AG04450 (cell line): ENCODE results near the gene INSIG2. TPM values are rescaled to one million over a fixed set of nuclear protein-coding genes. Genes with fewer than 3 reads are reported as not detected.

Experiments used
- CTCF ChIA-PET: fragments of 300-600, 350-600 bp; formaldehyde crosslinking; extraction: SDS; loops from one replicate; lab custom pipeline; 2022; ENCODE audit warnings: antibody characterized with exemption, inconsistent platforms; lab: Charles Lee
- POLR2A ChIA-PET: fragments of 350-600 bp; formaldehyde crosslinking; extraction: SDS; loops from one replicate; lab custom pipeline; 2021; ENCODE audit warnings: antibody characterized with exemption, inconsistent platforms; lab: Yijun Ruan, JAX
- DNase-seq: peaks from one replicate; pipeline ENCODE4 v3.0.0-alpha.2; 2011; ENCODE audit warnings: low read depth, low spot score
- H3K27ac ChIP-seq: one replicate; pipeline ENCODE4 v1.5.1; 2012; ENCODE audit warnings: low read depth, low read length, control low read depth
- H3K27me3 ChIP-seq: one replicate; pipeline ENCODE4 v1.6.0; 2012; ENCODE audit warnings: low read length; ENCODE audit not compliant: control insufficient read depth, insufficient read depth
- H3K4me3 ChIP-seq: 2 replicates; pipeline ENCODE4 v1.5.1; 2011; ENCODE audit warnings: mild to moderate bottlenecking, low read depth, low read length, control low read depth
- H3K9me3 ChIP-seq: 2 replicates; pipeline ENCODE4 v1.5.1; 2012; ENCODE audit warnings: low read length; ENCODE audit not compliant: control insufficient read depth, insufficient read depth
- polyA plus RNA-seq: library from polyadenylated mRNA; depleted of rRNA; stranded (reverse); fragments of >200 nt; gene quantifications from 2 replicates; pipeline ENCODE4 v1.2.3, GENCODE V29; 2011
- TF ChIP-seq, protein P1 (sequence below): IDR thresholded peaks from 2 replicates; pipeline ENCODE4 v1.5.1; 2011; ENCODE audit warnings: low read depth, low read length, control low read depth, inconsistent platforms

Gene INSIG2
- polyA plus RNA-seq, 1 experiment = 19.3 TPM

DNA sequence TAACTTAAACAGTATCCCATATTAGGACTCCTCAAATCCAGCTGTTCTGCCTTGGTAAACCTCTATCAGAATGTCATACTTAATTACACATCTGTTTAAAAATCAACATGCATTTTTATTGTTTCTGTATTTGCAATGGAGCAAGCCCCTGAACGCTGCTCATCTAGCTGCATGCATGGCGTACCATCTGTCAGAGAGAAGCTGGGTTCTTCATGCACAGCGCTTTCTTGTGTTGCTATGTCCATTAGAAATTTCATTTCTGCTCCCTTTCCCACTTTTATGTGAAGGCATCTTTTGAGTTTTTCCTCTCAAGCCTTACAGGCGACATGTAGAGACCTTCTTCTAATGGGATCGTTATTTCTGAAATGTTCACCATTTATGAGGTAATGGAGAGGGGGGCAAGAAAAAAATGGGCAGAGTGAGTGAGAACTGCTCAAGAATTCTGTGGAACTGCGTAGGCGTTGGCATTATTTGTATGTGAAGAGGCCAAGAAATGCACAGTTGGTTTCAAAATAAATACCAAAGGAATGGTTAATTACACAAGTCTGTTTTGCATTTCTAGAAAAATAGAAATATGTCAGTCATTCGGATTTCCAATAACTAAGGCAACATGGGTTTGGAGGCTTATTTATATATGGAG, 31.6 kb downstream of the INSIG2 start:
- no peak overlapping the region for H3K27ac ChIP-seq
- DNase-seq = no peak
- no peaks in the 10 kb centered on the region for H3K9me3 ChIP-seq
- H3K4me3 ChIP-seq = no peak overlapping the region
- H3K27me3 ChIP-seq = no peaks in the 10 kb centered on the region
- ChIA-PET CTCF (no interaction called here), POLR2A (no interaction called here)
- TF ChIP-seq, protein P1, sequence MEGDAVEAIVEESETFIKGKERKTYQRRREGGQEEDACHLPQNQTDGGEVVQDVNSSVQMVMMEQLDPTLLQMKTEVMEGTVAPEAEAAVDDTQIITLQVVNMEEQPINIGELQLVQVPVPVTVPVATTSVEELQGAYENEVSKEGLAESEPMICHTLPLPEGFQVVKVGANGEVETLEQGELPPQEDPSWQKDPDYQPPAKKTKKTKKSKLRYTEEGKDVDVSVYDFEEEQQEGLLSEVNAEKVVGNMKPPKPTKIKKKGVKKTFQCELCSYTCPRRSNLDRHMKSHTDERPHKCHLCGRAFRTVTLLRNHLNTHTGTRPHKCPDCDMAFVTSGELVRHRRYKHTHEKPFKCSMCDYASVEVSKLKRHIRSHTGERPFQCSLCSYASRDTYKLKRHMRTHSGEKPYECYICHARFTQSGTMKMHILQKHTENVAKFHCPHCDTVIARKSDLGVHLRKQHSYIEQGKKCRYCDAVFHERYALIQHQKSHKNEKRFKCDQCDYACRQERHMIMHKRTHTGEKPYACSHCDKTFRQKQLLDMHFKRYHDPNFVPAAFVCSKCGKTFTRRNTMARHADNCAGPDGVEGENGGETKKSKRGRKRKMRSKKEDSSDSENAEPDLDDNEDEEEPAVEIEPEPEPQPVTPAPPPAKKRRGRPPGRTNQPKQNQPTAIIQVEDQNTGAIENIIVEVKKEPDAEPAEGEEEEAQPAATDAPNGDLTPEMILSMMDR = no peak

DNA sequence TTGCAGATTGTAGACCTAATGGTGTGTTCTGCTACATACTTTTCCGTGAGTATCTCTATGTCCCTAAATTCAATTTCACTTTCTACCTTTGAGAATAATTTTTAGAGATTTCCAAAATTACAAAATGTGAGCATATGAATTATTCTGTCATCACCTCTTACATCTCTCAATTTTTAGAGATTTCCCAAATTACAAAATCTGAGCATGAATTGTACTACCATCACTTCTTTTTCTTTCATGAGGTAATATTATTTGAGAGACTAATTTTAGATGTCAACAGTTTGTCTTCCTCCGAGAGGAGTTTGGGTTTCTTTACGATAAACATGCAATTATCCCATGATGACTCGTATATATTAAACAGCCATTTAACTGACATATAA, 32.1 kb downstream of the INSIG2 start:
- ChIA-PET POLR2A (no interaction called here), CTCF (no interaction called here)
- DNase-seq = no peak
- Histone ChIP-seq H3K9me3 (no peaks in the 10 kb centered on the region), H3K27me3 (no peaks in the 10 kb centered on the region), H3K4me3 (no peak overlapping the region), H3K27ac (no peak overlapping the region)
- TF ChIP-seq, protein P1 = no peak

DNA sequence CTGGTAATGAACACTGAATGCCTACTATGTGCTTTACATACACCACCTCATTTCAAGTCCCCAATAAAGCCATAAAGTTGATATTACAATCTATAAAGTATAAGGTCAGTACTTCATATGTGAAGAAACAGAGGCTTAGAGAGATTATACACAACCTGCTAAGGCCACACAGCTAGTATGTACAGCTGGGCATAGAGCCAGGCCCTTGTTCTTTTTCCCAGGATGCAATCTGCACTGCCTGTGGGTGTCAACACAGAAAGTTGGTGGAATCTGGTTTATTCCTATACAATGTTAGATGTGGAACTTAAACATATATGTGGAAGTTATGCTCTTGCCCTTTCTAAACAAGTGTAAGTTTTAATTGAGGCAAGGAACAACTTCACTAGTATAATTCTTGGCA, 32.8 kb downstream of the INSIG2 start:
- Histone ChIP-seq H3K27ac (no peak overlapping the region), H3K9me3 (no peaks in the 10 kb centered on the region), H3K27me3 (peaks cover 2% of the 10 kb centered on the region), H3K4me3 (no peak overlapping the region)
- ChIA-PET POLR2A (no interaction called here), CTCF (no interaction called here)
- no peak for DNase-seq
- TF ChIP-seq, protein P1 = no peak

DNA sequence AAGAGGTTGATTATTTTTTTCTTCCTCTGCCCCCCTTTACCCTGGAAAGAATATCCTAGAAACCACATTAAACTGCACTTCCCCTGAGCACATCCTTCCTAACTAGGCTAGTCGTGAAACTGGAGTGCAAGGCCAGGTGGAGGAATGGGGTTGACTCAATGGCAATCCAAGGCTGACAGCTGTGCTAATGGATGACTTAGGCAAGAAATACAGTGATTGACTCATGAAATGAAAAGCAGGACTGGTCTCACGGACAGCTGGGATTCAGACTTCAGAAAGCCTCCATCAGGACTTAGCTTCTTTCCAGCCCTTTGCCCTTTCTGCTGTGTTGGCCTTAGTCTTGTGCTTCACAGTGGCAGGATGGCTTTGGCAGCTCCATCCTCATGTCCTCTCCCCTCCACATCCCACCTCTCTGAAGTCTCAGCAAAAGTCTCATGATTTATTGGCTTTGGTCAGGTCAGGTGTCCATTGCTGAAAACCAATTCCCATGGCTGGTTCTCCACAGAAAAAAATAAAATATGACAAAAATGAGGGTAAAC, 33.8 kb downstream of the INSIG2 start:
- DNase-seq = no peak
- no peak overlapping the region for H3K27ac ChIP-seq
- CTCF ChIA-PET = no interaction called here
- POLR2A ChIA-PET = no interaction called here
- H3K4me3 ChIP-seq = no peak overlapping the region
- TF ChIP-seq, protein P1 = no peak
- peaks cover 2% of the 10 kb centered on the region for H3K27me3 ChIP-seq
- H3K9me3 ChIP-seq = no peaks in the 10 kb centered on the region

DNA sequence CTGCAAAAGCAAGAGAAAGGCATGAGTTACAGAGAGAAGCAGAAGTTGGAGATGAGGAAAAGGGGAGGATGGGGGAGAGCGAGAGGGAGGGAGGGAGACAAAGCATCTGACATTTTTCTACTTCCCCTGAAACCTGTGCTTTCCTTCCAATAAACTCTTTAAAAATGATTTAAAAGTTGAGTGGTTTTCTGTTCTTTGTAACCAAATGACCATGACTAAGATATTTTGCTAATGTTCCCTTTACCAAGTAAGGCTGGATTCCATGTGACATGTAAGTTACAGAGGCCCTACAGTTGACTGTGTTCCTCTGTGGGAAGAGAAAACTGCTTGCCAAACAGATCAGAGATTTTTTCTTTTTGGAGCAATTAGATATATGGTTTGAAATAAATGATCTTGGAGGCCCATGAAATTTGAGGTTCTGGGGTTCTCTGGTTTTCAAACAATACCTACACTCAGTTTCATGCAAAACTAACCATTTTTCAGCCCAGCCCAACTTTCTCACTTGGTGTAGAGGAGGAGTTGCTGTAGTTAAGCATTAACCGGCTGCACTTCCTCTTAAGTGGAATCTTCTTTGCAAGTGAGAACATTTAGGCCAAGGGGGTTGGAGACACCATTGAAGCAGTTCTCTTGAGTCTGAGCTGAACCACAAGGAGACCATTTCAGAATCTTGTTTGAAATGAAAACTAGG, 34.5 kb downstream of the INSIG2 start:
- Histone ChIP-seq H3K27ac (no peak overlapping the region), H3K9me3 (no peaks in the 10 kb centered on the region), H3K4me3 (no peak overlapping the region), H3K27me3 (peaks cover 3% of the 10 kb centered on the region)
- DNase-seq = no peak
- ChIA-PET CTCF (interaction anchor here (1.0 to 1.2 kb wide), 2 partner anchors 76 to 309 kb away, joined by 3 to 4 read pairs; partner anchors contain the start of gene DDX18), POLR2A (no interaction called here)
- TF ChIP-seq, protein P1 = no peak
